Kidney glomerular epithelial cell (primary cell): ENCODE measurements around the gene DIP2C.

ENCODE experiments used
- DNase-seq: peaks from one replicate; lab custom pipeline; 2025; lab: John Stamatoyannopoulos, UW

DIP2C gene

GRCh38 chr10:494149-494542 is 195.3 kb downstream of the DIP2C start:
- no peak for DNase-seq

GRCh38 chr10:493391-494148 is 195.9 kb downstream of the DIP2C start:
- DNase-seq, result no peak

- DNase-seq, result no peak
Measured at GRCh38 chr10:492836-493235, 196.6 kb downstream of the DIP2C start.

GRCh38 chr10:491667-492424 is 197.6 kb downstream of the DIP2C start:
- no peak for DNase-seq

GRCh38 chr10:490891-491571 is 198.4 kb downstream of the DIP2C start:
- no peak for DNase-seq

GRCh38 chr10:490256-490655 is 199.2 kb downstream of the DIP2C start:
- DNase-seq, result no peak

- DNase-seq, result no peak
Measured at GRCh38 chr10:489330-489729, 200.1 kb downstream of the DIP2C start.

- DNase-seq, result no peak
Measured at GRCh38 chr10:488933-489215, 200.6 kb downstream of the DIP2C start.

GRCh38 chr10:488081-488932 is 201.2 kb downstream of the DIP2C start:
- no peak for DNase-seq

GRCh38 chr10:486666-487322 is 202.7 kb downstream of the DIP2C start:
- no peak for DNase-seq

GRCh38 chr10:486206-486605 is 203.3 kb downstream of the DIP2C start:
- DNase-seq, result no peak

GRCh38 chr10:485776-486175 is 203.7 kb downstream of the DIP2C start:
- DNase-seq, result no peak

GRCh38 chr10:484925-485661 is 204.4 kb downstream of the DIP2C start:
- no peak for DNase-seq

GRCh38 chr10:484441-484924 is 205.0 kb downstream of the DIP2C start:
- DNase-seq, result no peak

GRCh38 chr10:483261-483660 is 206.2 kb downstream of the DIP2C start:
- DNase-seq, result no peak

GRCh38 chr10:482848-483247 is 206.6 kb downstream of the DIP2C start:
- no peak for DNase-seq

- DNase-seq, result no peak
Measured at GRCh38 chr10:482051-482501, 207.4 kb downstream of the DIP2C start.

GRCh38 chr10:481628-482027 is 207.8 kb downstream of the DIP2C start:
- DNase-seq, result no peak

GRCh38 chr10:480928-481552 is 208.4 kb downstream of the DIP2C start:
- no peak for DNase-seq

- no peak for DNase-seq
Measured at GRCh38 chr10:480498-480927, 209.0 kb downstream of the DIP2C start.
